SK-N-SH (cell line): Measurements from ENCODE around the gene PCDH17. TPM values are rescaled to one million over a fixed set of nuclear protein-coding genes. Genes with fewer than 3 reads are reported as not detected.
A peak's percentile ranks its signal among the peaks of the same experiment; 100 is the strongest.

Experiments used
- CTCF ChIA-PET: fragments of 300-600, 350-600 bp; formaldehyde crosslinking; extraction: SDS; loops from one replicate; lab custom pipeline; 2021; lab: Yijun Ruan, JAX
- POLR2A ChIA-PET: fragments of 350-600 bp; sonication (Branson Sonifier 250); formaldehyde crosslinking; extraction: SDS; loops from one replicate; lab custom pipeline; 2020; ENCODE audit warnings: antibody characterized with exemption, inconsistent platforms; lab: Yijun Ruan, JAX
- DNase-seq: peaks from one replicate; pipeline ENCODE4 v3.0.0; 2012
- H2AFZ ChIP-seq: fragments of 200-600 bp; sonication (generic); 2 replicates; pipeline ENCODE4 v1.8.1; 2016; ENCODE audit warnings: antibody characterized with exemption, mild to moderate bottlenecking, low read depth
- H3F3A ChIP-seq: fragments of 200-600 bp; sonication (generic); replicated peaks from 2 replicates; pipeline ENCODE3; 2016; ENCODE audit warnings: antibody characterized with exemption, mild to moderate bottlenecking; ENCODE audit not compliant: insufficient read depth
- H3K27ac ChIP-seq, 2 experiments: fragments of 200-500 bp in 1 of 2; fragments of 200-600 bp in 1 of 2; sonication (Bioruptor generic) in 1 of 2; sonication (generic), shearing (Covaris generic) in 1 of 2; 2 replicates each; pipeline versions ENCODE4 v1.5.1 to v1.6.1; 2014 to 2016; ENCODE audit warnings: low read depth in 2 of 2, inconsistent platforms in 1 of 2, low read length in 1 of 2, mild to moderate bottlenecking in 1 of 2, mixed read lengths in 1 of 2
- H3K27me3 ChIP-seq: fragments of 200-600 bp; sonication (generic), shearing (Covaris generic); 2 replicates; pipeline ENCODE4 v1.6.1; 2016; ENCODE audit warnings: mixed run types; ENCODE audit not compliant: insufficient read depth
- H3K36me3 ChIP-seq, 2 experiments: fragments of 200-500 bp in 1 of 2; fragments of 200-600 bp in 1 of 2; sonication (Bioruptor generic) in 1 of 2; sonication (generic) in 1 of 2; replicated peaks in 1 of 2; 2 replicates each; pipeline versions ENCODE3 to v1.5.1; 2014 to 2016; ENCODE audit warnings: low read length in 1 of 2, mild to moderate bottlenecking in 1 of 2; ENCODE audit not compliant: insufficient read depth in 2 of 2, control insufficient read depth in 1 of 2
- H3K4me1 ChIP-seq, 2 experiments: fragments of 200-500 bp in 1 of 2; fragments of 200-600 bp in 1 of 2; sonication (Bioruptor generic) in 1 of 2; sonication (generic), shearing (Covaris generic) in 1 of 2; 2 replicates each; pipeline versions ENCODE4 v1.5.1 to v1.6.1; 2014 to 2016; ENCODE audit warnings: low read depth in 1 of 2, low read length in 1 of 2, mixed run types in 1 of 2; ENCODE audit not compliant: insufficient read depth in 2 of 2, control insufficient read depth in 1 of 2
- H3K4me2 ChIP-seq: fragments of 200-600 bp; sonication (generic), shearing (Covaris generic); 2 replicates; pipeline ENCODE4 v1.6.1; 2017; ENCODE audit warnings: mixed run types
- H3K4me3 ChIP-seq, 2 experiments: fragments of 200-500 bp in 1 of 2; fragments of 200-600 bp in 1 of 2; sonication (Bioruptor generic) in 1 of 2; sonication (generic), shearing (Covaris generic) in 1 of 2; 2 replicates each; pipeline versions ENCODE4 v1.5.1 to v1.8.1; 2014 to 2016; ENCODE audit warnings: low read depth in 2 of 2, inconsistent platforms in 1 of 2, low read length in 1 of 2, mild to moderate bottlenecking in 1 of 2, mixed read lengths in 1 of 2, moderate library complexity in 1 of 2
- H3K79me2 ChIP-seq: fragments of 200-600 bp; sonication (generic); 2 replicates; pipeline ENCODE4 v1.8.1; 2017; ENCODE audit warnings: mild to moderate bottlenecking; ENCODE audit not compliant: insufficient read depth
- H3K9ac ChIP-seq: fragments of 200-600 bp; sonication (generic); 2 replicates; pipeline ENCODE4 v1.6.1; 2017; ENCODE audit warnings: mixed run types
- H3K9me2 ChIP-seq: fragments of 200-600 bp; sonication (generic); 2 replicates; pipeline ENCODE4 v1.6.1; 2017; ENCODE audit warnings: mixed run types
- H3K9me3 ChIP-seq: fragments of 200-600 bp; sonication (generic); 2 replicates; pipeline ENCODE4 v1.6.1; 2017; ENCODE audit warnings: mixed run types, mild to moderate bottlenecking, moderate library complexity
- H4K20me1 ChIP-seq: fragments of 200-600 bp; sonication (generic); 2 replicates; pipeline ENCODE4 v1.6.1; 2017; ENCODE audit warnings: mild to moderate bottlenecking, mixed run types; ENCODE audit not compliant: insufficient read depth
- EP300 ChIP-seq, 2 experiments: IDR thresholded peaks; 2 replicates each; pipeline versions ENCODE4 v1.4.0 to v1.6.1; 2012; ENCODE audit warnings: borderline replicate concordance in 1 of 2, low read depth in 1 of 2, low read length in 1 of 2
- EZH2phosphoT487 ChIP-seq: fragments of 200-600 bp; sonication (generic); IDR thresholded peaks from 2 replicates; pipeline ENCODE4 v1.6.1; 2017; ENCODE audit warnings: low read depth, mixed run types, mild to moderate bottlenecking, antibody characterized with exemption, moderate library complexity, borderline replicate concordance
- FOSL2 ChIP-seq: IDR thresholded peaks from 2 replicates; pipeline ENCODE4 v1.4.0; 2012; ENCODE audit warnings: low read depth, mild to moderate bottlenecking, moderate library complexity, borderline replicate concordance
- FOXJ3 ChIP-seq: sonication (generic); formaldehyde crosslinking; IDR thresholded peaks from 2 replicates; pipeline ENCODE4 v1.5.1; 2020; ENCODE audit warnings: mild to moderate bottlenecking, missing genetic modification reagents
- FOXM1 ChIP-seq: IDR thresholded peaks from 2 replicates; pipeline ENCODE4 v1.4.0; 2012; ENCODE audit warnings: low read depth, mild to moderate bottlenecking
- GABPA ChIP-seq: IDR thresholded peaks from 2 replicates; pipeline ENCODE4 v1.4.0; 2012; ENCODE audit warnings: low read depth, mild to moderate bottlenecking
- GATA2 ChIP-seq: sonication (generic); formaldehyde crosslinking; IDR thresholded peaks from 2 replicates; pipeline ENCODE4 v1.5.0; 2020; ENCODE audit warnings: mild to moderate bottlenecking, missing genetic modification reagents
- JUND ChIP-seq: IDR thresholded peaks from 2 replicates; pipeline ENCODE4 v1.4.0; 2012
- MEF2A ChIP-seq: IDR thresholded peaks from 2 replicates; pipeline ENCODE4 v1.4.0; 2012; ENCODE audit warnings: low read depth, borderline replicate concordance
- NRF1 ChIP-seq: IDR thresholded peaks from 2 replicates; pipeline ENCODE4 v1.6.1; 2012; ENCODE audit warnings: low read depth, mild to moderate bottlenecking, low read length
- RAD21 ChIP-seq: IDR thresholded peaks from 2 replicates; pipeline ENCODE4 v1.6.1; 2012; ENCODE audit warnings: mild to moderate bottlenecking, low read length
- RXRA ChIP-seq: IDR thresholded peaks from 2 replicates; pipeline ENCODE4 v1.4.0; 2012; ENCODE audit warnings: low read depth, mild to moderate bottlenecking, borderline replicate concordance
- SMC3 ChIP-seq: IDR thresholded peaks from 2 replicates; pipeline ENCODE4 v1.6.1; 2012; ENCODE audit warnings: low read depth, low read length, improper control_type of control experiment
- TCF12 ChIP-seq: IDR thresholded peaks from 2 replicates; pipeline ENCODE4 v1.4.0; 2012
- TEAD4 ChIP-seq: IDR thresholded peaks from 2 replicates; pipeline ENCODE4 v1.4.0; 2012; ENCODE audit warnings: mild to moderate bottlenecking, borderline replicate concordance; ENCODE audit not compliant: insufficient read depth
- USF2 ChIP-seq: fragments of 150-350 bp; IDR thresholded peaks from 2 replicates; pipeline ENCODE4 v1.6.1; 2017; ENCODE audit warnings: antibody characterized with exemption, low read length, low read depth, borderline replicate concordance
- YY1 ChIP-seq: IDR thresholded peaks from 2 replicates; pipeline ENCODE4 v1.4.0; 2012; ENCODE audit warnings: low read depth, mild to moderate bottlenecking
- ZBTB33 ChIP-seq: IDR thresholded peaks from 2 replicates; pipeline ENCODE4 v1.4.0; 2012; ENCODE audit warnings: low read depth, borderline replicate concordance
- WGBS: methylation state at CpG from one replicate; pipeline ENCODE4 v1.1.6; 2017; ENCODE audit warnings: low lambda C conversion rate; 5-methylcytosine and 5-hydroxymethylcytosine counted together
- polyA plus RNA-seq, 3 experiments: library from polyadenylated mRNA; depleted of rRNA; stranded (reverse); fragments of >200 nt; gene quantifications; 2 replicates each; pipeline ENCODE4 v1.2.3, GENCODE V29; 2012

Gene PCDH17
- polyA plus RNA-seq, 1 of the 3 experiments (the other 2 are of a cell fraction) = 0.13 TPM

DNA sequence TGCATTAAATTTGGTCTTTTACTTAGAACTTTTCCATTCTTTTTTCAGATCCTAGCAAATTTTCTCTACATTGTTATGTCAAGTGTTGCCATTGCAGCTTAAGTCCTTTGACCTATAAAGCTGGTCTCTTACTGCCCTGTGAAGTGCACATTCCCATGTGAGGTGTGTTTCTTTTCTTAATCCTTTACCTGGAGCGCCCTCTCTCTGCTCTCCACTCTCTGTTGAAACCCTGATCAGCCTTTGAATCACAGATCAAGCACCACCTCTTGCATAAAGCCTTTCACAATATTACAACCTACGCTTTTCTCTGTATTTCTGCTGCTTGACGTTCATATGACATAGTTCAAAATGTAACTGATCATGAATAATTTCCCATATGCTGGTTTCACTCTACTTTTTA, 84.8 kb downstream of the PCDH17 start:
- POLR2A ChIA-PET = no interaction called here
- no peak overlapping the region for H3K27ac ChIP-seq
- H3K9me2 ChIP-seq = no peaks in the 10 kb centered on the region
- DNase-seq = no peak
- no peaks in the 10 kb centered on the region for H3F3A ChIP-seq
- H3K27me3 ChIP-seq = no peaks in the 10 kb centered on the region
- no peak overlapping the region for H3K9ac ChIP-seq
- no peak overlapping the region for H3K4me2 ChIP-seq
- H2AFZ ChIP-seq = no peak overlapping the region
- H3K4me3 ChIP-seq = no peak overlapping the region
- no peaks in the 10 kb centered on the region for H3K4me1 ChIP-seq
- H3K9me3 ChIP-seq = no peaks in the 10 kb centered on the region
- no peaks in the 10 kb centered on the region for H3K36me3 ChIP-seq
- TF ChIP-seq GATA2 (CRISPR knock-in tag) = no peak
- peak; percentile 49 for TF ChIP-seq RAD21
- H3K79me2 ChIP-seq = no peaks in the 10 kb centered on the region
- 50% methylated on average over 3 of the region's 3 CpGs for WGBS
- no peaks in the 10 kb centered on the region for H4K20me1 ChIP-seq
- CTCF ChIA-PET = interaction anchor here (0.6 to 2.1 kb wide), 2 partner anchors 83 to 89 kb away, joined by 3 to 9 read pairs; no protein-coding TSS in a partner anchor

GRCh38 chr13:57724486-57725272, 93.1 kb downstream of the PCDH17 start:
- DNase-seq = no peak
- no peak for TF ChIP-seq EZH2phosphoT487
- no peak for TF ChIP-seq EP300 (IDR thresholded peaks at IDR 0.05; ENCODE audit: borderline replicate concordance in 1 of 2, low read depth in 1 of 2, low read length in 1 of 2)
- no peak for TF ChIP-seq YY1
- no peak for TF ChIP-seq GABPA
- no peak for TF ChIP-seq NRF1
- no peak for TF ChIP-seq MEF2A
- TF ChIP-seq RXRA = no peak
- no peak for TF ChIP-seq GATA2 (CRISPR knock-in tag)
- no peak for TF ChIP-seq TCF12
- no peak for TF ChIP-seq FOXJ3 (CRISPR knock-in tag)
- no peaks in the 10 kb centered on the region; a peak in 1 of 4 replicates for H3K4me1 ChIP-seq
- no peak overlapping the region for H3K27ac ChIP-seq
- 54% methylated on average over 12 of the region's 12 CpGs for WGBS
- H3K79me2 ChIP-seq = no peaks in the 10 kb centered on the region
- no peaks in the 10 kb centered on the region for H3F3A ChIP-seq
- H3K4me3 ChIP-seq = no peak overlapping the region
- no peaks in the 10 kb centered on the region for H3K9me2 ChIP-seq
- no peak overlapping the region for H3K9ac ChIP-seq
- ChIA-PET POLR2A (no interaction called here), CTCF (interaction anchor here (1.4 to 1.6 kb wide), 2 partner anchors 91 to 92 kb away, joined by 3 to 4 read pairs; no protein-coding TSS in a partner anchor)
- no peaks in the 10 kb centered on the region for H4K20me1 ChIP-seq
- no peaks in the 10 kb centered on the region for H3K9me3 ChIP-seq
- H2AFZ ChIP-seq = no peak overlapping the region
- no peaks in the 10 kb centered on the region for H3K27me3 ChIP-seq
- H3K4me2 ChIP-seq = no peak overlapping the region
- H3K36me3 ChIP-seq = no peaks in the 10 kb centered on the region

- no peak overlapping the region for H3K4me2 ChIP-seq
- no peaks in the 10 kb centered on the region for H3K9me2 ChIP-seq
- 50% methylated on average over 2 of the region's 2 CpGs for WGBS
- H3K27me3 ChIP-seq = no peaks in the 10 kb centered on the region
- H3K9ac ChIP-seq = no peak overlapping the region
- ChIA-PET CTCF (interaction anchor here (1.0 kb wide), 1 partner anchor 92 kb away, joined by 4 read pairs; no protein-coding TSS in a partner anchor), POLR2A (no interaction called here)
- H3K27ac ChIP-seq = no peak overlapping the region
- no peaks in the 10 kb centered on the region for H3K36me3 ChIP-seq
- H2AFZ ChIP-seq = no peak overlapping the region
- no peaks in the 10 kb centered on the region for H3K9me3 ChIP-seq
- DNase-seq = no peak
- no peaks in the 10 kb centered on the region for H3K79me2 ChIP-seq
- no peak overlapping the region for H3K4me3 ChIP-seq
- H3K4me1 ChIP-seq = no peaks in the 10 kb centered on the region; a peak in 1 of 4 replicates
- H4K20me1 ChIP-seq = no peaks in the 10 kb centered on the region
- TF ChIP-seq SMC3 (no peak), GATA2 (CRISPR knock-in tag) (no peak), FOXM1 (no peak), JUND (no peak), ZBTB33 (no peak), FOXJ3 (CRISPR knock-in tag) (no peak), FOSL2 (no peak), RXRA (no peak), MEF2A (no peak), TEAD4 (no peak), NRF1 (no peak), USF2 (no peak), EP300 (IDR thresholded peaks at IDR 0.05; ENCODE audit: borderline replicate concordance in 1 of 2, low read depth in 1 of 2, low read length in 1 of 2) (no peak)
- no peaks in the 10 kb centered on the region for H3F3A ChIP-seq
These were observed 93.9 kb downstream of the PCDH17 start for GRCh38 chr13:57725480-57725879.
